Measurements from ENCODE around the gene LPCAT1. TPM values are rescaled to one million over a fixed set of nuclear protein-coding genes. Genes with fewer than 3 reads are reported as not detected.
A peak's percentile ranks its signal among the peaks of the same experiment; 100 is the strongest.

Gene LPCAT1
- total RNA-seq, 1 experiment from 2014 or later = 75.0 TPM

- H3K79me2 ChIP-seq (ENCODE audit: insufficient read depth, low read length) = peaks cover 38% of the 10 kb centered on the region
- no peak for ATAC-seq
- intact Hi-C loops (cut with micrococcal nuclease) = no loop called here
Measured at GRCh38 chr5:1524481-1524798, 680 bp upstream of the LPCAT1 start.

More at GRCh38 chr5:1524481-1524798, 680 bp upstream of the LPCAT1 start:
- H3K27ac ChIP-seq (ENCODE audit: low read depth, low read length) = peak overlapping the region; percentile 67
- peak overlapping the region; percentile 84 for H3K9ac ChIP-seq (ENCODE audit: low read length)
- no peaks in the 10 kb centered on the region for H3K9me2 ChIP-seq (ENCODE audit: insufficient read depth)
- peaks cover 12 to 24% of the 10 kb centered on the region in 2 experiments for H3K4me1 ChIP-seq (ENCODE audit: control insufficient read depth in 1 of 2, insufficient read depth in 2 of 2, low read length in 2 of 2)
- no peak for DNase-seq (ENCODE audit: low read depth, low spot score)
- RAD21 ChIA-PET (ENCODE audit: low non-redundant PET in 1 of 2, low total read pairs in 2 of 2, uncharacterized antibody in 2 of 2, unreplicated experiment in 2 of 2) = no interaction called here
- H3K9me3 ChIP-seq (ENCODE audit: control insufficient read depth in 1 of 2, insufficient read depth in 1 of 2, low read depth in 1 of 2, low read length in 2 of 2) = no peaks in the 10 kb centered on the region
- H2AFZ ChIP-seq (ENCODE audit: low read depth, low read length, poor library complexity, severe bottlenecking) = no peak overlapping the region
- peak overlapping the region; percentile 84 for H3K4me2 ChIP-seq (ENCODE audit: low read length)
- no peaks in the 10 kb centered on the region for H3K27me3 ChIP-seq (ENCODE audit: insufficient read depth, low read length)
- H3K36me3 ChIP-seq (ENCODE audit: control insufficient read depth in 1 of 2, insufficient read depth in 2 of 2, low read length in 2 of 2) = peaks cover 6 to 15% of the 10 kb centered on the region in 2 experiments; a peak in 3 of 4 replicates
- CTCF ChIA-PET = interaction anchor here (1.4 kb wide), 1 partner anchor 70 kb away, joined by 3 read pairs; no protein-coding TSS in a partner anchor
- BruUV-seq (replicated peaks) = TSS peak; percentile 81
- TF ChIP-seq, protein P1, sequence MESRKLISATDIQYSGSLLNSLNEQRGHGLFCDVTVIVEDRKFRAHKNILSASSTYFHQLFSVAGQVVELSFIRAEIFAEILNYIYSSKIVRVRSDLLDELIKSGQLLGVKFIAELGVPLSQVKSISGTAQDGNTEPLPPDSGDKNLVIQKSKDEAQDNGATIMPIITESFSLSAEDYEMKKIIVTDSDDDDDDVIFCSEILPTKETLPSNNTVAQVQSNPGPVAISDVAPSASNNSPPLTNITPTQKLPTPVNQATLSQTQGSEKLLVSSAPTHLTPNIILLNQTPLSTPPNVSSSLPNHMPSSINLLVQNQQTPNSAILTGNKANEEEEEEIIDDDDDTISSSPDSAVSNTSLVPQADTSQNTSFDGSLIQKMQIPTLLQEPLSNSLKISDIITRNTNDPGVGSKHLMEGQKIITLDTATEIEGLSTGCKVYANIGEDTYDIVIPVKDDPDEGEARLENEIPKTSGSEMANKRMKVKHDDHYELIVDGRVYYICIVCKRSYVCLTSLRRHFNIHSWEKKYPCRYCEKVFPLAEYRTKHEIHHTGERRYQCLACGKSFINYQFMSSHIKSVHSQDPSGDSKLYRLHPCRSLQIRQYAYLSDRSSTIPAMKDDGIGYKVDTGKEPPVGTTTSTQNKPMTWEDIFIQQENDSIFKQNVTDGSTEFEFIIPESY (IDR thresholded peaks at IDR 0.05; ENCODE audit: extremely low read depth, insufficient replicate concordance, low read length) = no peak
- no peak for TF ChIP-seq YY1 (IDR thresholded peaks at IDR 0.05; ENCODE audit: extremely low read depth, insufficient replicate concordance, low read depth, low read length)
- TF ChIP-seq POLR2AphosphoS5 (IDR thresholded peaks at IDR 0.05; ENCODE audit: low read depth, low read length) = no peak; the same call in 1 of the 2 replicates
- no peak for TF ChIP-seq CEBPB (IDR thresholded peaks at IDR 0.05; ENCODE audit: low read depth)
- no peak for TF ChIP-seq EGR1 (IDR thresholded peaks at IDR 0.05; ENCODE audit: low read depth)
- TF ChIP-seq EZH2phosphoT487 (IDR thresholded peaks at IDR 0.05; ENCODE audit: borderline replicate concordance) = no peak
- no peak for TF ChIP-seq ZNF274 (IDR thresholded peaks at IDR 0.05; ENCODE audit: low read depth, low read length)
- TF ChIP-seq, protein P2, sequence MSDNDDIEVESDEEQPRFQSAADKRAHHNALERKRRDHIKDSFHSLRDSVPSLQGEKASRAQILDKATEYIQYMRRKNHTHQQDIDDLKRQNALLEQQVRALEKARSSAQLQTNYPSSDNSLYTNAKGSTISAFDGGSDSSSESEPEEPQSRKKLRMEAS (IDR thresholded peaks at IDR 0.05) = no peak
- no peak for TF ChIP-seq SRF (IDR thresholded peaks at IDR 0.05; ENCODE audit: low read depth)
- TF ChIP-seq ATF3 (IDR thresholded peaks at IDR 0.05) = no peak
- TF ChIP-seq JUND (IDR thresholded peaks at IDR 0.05) = no peak
- no peak for TF ChIP-seq SIN3A (IDR thresholded peaks at IDR 0.05; ENCODE audit: low read depth)
- TF ChIP-seq POLR2A (IDR thresholded peaks at IDR 0.05; ENCODE audit: borderline replicate concordance, extremely low read depth, insufficient read depth, insufficient read length) = no peak
- no peak for TF ChIP-seq FOSL1 (IDR thresholded peaks at IDR 0.05; ENCODE audit: low read depth)
- TF ChIP-seq EZH2 (IDR thresholded peaks at IDR 0.05) = no peak
- TF ChIP-seq TCF7L2 (IDR thresholded peaks at IDR 0.05; ENCODE audit: borderline replicate concordance, extremely low read depth, insufficient read depth, insufficient read length) = no peak
- TF ChIP-seq RAD21 (IDR thresholded peaks at IDR 0.05; ENCODE audit: low read depth) = no peak
- peak overlapping the region; percentile 40 to 67 for H3K4me3 ChIP-seq (replicated peaks in 1 of 2; ENCODE audit: low read depth in 1 of 2, low read length in 2 of 2)
- POLR2A ChIA-PET = interaction anchor here (1.1 kb wide), 1 partner anchor 8 kb away, joined by 4 read pairs; no protein-coding TSS in a partner anchor
- no peaks in the 10 kb centered on the region; the same call in 1 of the 2 replicates for H4K20me1 ChIP-seq (ENCODE audit: insufficient read depth)

Measured in HCT116 (cell line).